Hepatocyte (in vitro differentiated cells): ENCODE data around the gene METTL21C. TPM values are rescaled to one million over a fixed set of nuclear protein-coding genes. Genes with fewer than 3 reads are reported as not detected.
A peak's percentile ranks its signal among the peaks of the same experiment; 100 is the strongest.

Experiments used
- DNase-seq: peaks from one replicate; pipeline ENCODE4 v3.0.0-alpha.2; 2016; ENCODE audit warnings: low spot score
- H2AFZ ChIP-seq: fragments of 200-600 bp; sonication (generic); 2 replicates; pipeline ENCODE4 v1.6.0; 2016; ENCODE audit warnings: antibody characterized with exemption, mild to moderate bottlenecking
- H3K27ac ChIP-seq: fragments of 200-600 bp; sonication (generic); 2 replicates; pipeline ENCODE4 v1.5.1; 2016; ENCODE audit warnings: mild to moderate bottlenecking
- H3K27me3 ChIP-seq: fragments of 200-600 bp; sonication (generic); 2 replicates; pipeline ENCODE4 v1.6.1; 2016
- H3K36me3 ChIP-seq: fragments of 200-600 bp; sonication (generic); replicated peaks from 2 replicates; pipeline ENCODE4 v1.5.1; 2016; ENCODE audit warnings: low read depth; ENCODE audit not compliant: insufficient read depth
- H3K4me1 ChIP-seq: fragments of 200-600 bp; sonication (generic); 2 replicates; pipeline ENCODE4 v1.5.1; 2016; ENCODE audit warnings: mild to moderate bottlenecking, moderate library complexity; ENCODE audit not compliant: insufficient read depth
- H3K4me2 ChIP-seq: fragments of 200-600 bp; sonication (generic); 2 replicates; pipeline ENCODE4 v1.6.0; 2016
- H3K4me3 ChIP-seq: fragments of 200-600 bp; sonication (generic); 2 replicates; pipeline ENCODE4 v1.5.1; 2016; ENCODE audit warnings: mild to moderate bottlenecking
- H3K79me2 ChIP-seq: fragments of 200-600 bp; sonication (generic); 2 replicates; pipeline ENCODE4 v1.6.0; 2017; ENCODE audit warnings: mild to moderate bottlenecking
- H3K9me2 ChIP-seq: fragments of 200-600 bp; sonication (generic); replicated peaks from 2 replicates; pipeline ENCODE4 v1.6.0; 2017; ENCODE audit warnings: mild to moderate bottlenecking; ENCODE audit not compliant: insufficient read depth
- H3K9me3 ChIP-seq: fragments of 200-600 bp; sonication (generic); 2 replicates; pipeline ENCODE4 v1.5.1; 2016; ENCODE audit warnings: low read depth, mild to moderate bottlenecking
- H4K20me1 ChIP-seq: fragments of 200-600 bp; sonication (generic); 2 replicates; pipeline ENCODE4 v1.6.0; 2016; ENCODE audit warnings: mild to moderate bottlenecking; ENCODE audit not compliant: insufficient read depth, poor library complexity, severe bottlenecking
- CTCF ChIP-seq: fragments of 200-600 bp; sonication (generic); IDR thresholded peaks from 2 replicates; pipeline ENCODE4 v1.5.1; 2016; ENCODE audit warnings: antibody characterized with exemption, mild to moderate bottlenecking; ENCODE audit not compliant: poor library complexity
- EZH2 ChIP-seq: fragments of 200-600 bp; sonication (generic); IDR thresholded peaks from 2 replicates; pipeline ENCODE4 v1.6.1; 2016; ENCODE audit warnings: antibody characterized with exemption, mild to moderate bottlenecking, borderline replicate concordance
- EZH2phosphoT487 ChIP-seq: fragments of 200-600 bp; sonication (generic); IDR thresholded peaks from one replicate; pipeline ENCODE4 v1.6.1; 2018; ENCODE audit warnings: antibody characterized with exemption, mild to moderate bottlenecking, low read depth, moderate library complexity; ENCODE audit not compliant: unreplicated experiment, severe bottlenecking
- WGBS: methylation state at CpG from one replicate; pipeline ENCODE4 v1.1.6; 2016; ENCODE audit warnings: low lambda C conversion rate; ENCODE audit errors: missing lambda C conversion rate; 5-methylcytosine and 5-hydroxymethylcytosine counted together
- polyA plus RNA-seq: library from polyadenylated mRNA; unstranded; fragments of >200 nt; fragmentation: Nextera tagmentation; extraction: Ambion mirVana; gene quantifications from 2 replicates; pipeline ENCODE4 v1.2.1, GENCODE V29; 2016
- total RNA-seq: library from RNA; depleted of rRNA; stranded (reverse); fragments of >200 nt; gene quantifications from 2 replicates; pipeline ENCODE4 v1.2.3, GENCODE V29; 2014

METTL21C gene
- total and polyA plus RNA-seq, 2 experiments from 2014 or later, result not detected

GRCh38 chr13:102729560-102730270 lies 34.9 kb upstream of the METTL21C start:
- H3K27ac ChIP-seq, result no peak overlapping the region
- no peak for DNase-seq
- 78% methylated on average over 8 of the region's 8 CpGs for WGBS
- no peaks in the 10 kb centered on the region for H3K9me2 ChIP-seq
- H3K4me1 ChIP-seq, result no peaks in the 10 kb centered on the region
- no peaks in the 10 kb centered on the region for H3K36me3 ChIP-seq
- H3K9me3 ChIP-seq, result no peaks in the 10 kb centered on the region
- no peaks in the 10 kb centered on the region for H4K20me1 ChIP-seq
- no peak overlapping the region for H3K4me2 ChIP-seq
- H3K27me3 ChIP-seq, result no peaks in the 10 kb centered on the region
- no peak overlapping the region for H2AFZ ChIP-seq
- H3K4me3 ChIP-seq, result no peak overlapping the region
- no peak for TF ChIP-seq CTCF
- TF ChIP-seq EZH2, result no peak
- no peak for TF ChIP-seq EZH2phosphoT487
- no peaks in the 10 kb centered on the region for H3K79me2 ChIP-seq

GRCh38 chr13:102726430-102726829 lies 31.6 kb upstream of the METTL21C start:
- no peaks in the 10 kb centered on the region for H3K4me1 ChIP-seq
- H2AFZ ChIP-seq, result no peak overlapping the region
- TF ChIP-seq CTCF (no peak), EZH2phosphoT487 (no peak), EZH2 (no peak)
- no peak overlapping the region for H3K27ac ChIP-seq
- no peak overlapping the region for H3K4me2 ChIP-seq
- no peaks in the 10 kb centered on the region for H4K20me1 ChIP-seq
- no peak overlapping the region for H3K4me3 ChIP-seq
- no peaks in the 10 kb centered on the region for H3K27me3 ChIP-seq
- H3K9me3 ChIP-seq, result no peaks in the 10 kb centered on the region
- no peaks in the 10 kb centered on the region for H3K9me2 ChIP-seq
- no peaks in the 10 kb centered on the region for H3K79me2 ChIP-seq
- no peak for DNase-seq
- H3K36me3 ChIP-seq, result no peaks in the 10 kb centered on the region
- 89% methylated on average over 2 of the region's 2 CpGs for WGBS

- no peaks in the 10 kb centered on the region for H4K20me1 ChIP-seq
- TF ChIP-seq EZH2 (no peak), CTCF (peak; percentile 46), EZH2phosphoT487 (no peak)
- H3K27me3 ChIP-seq, result no peaks in the 10 kb centered on the region
- H3K79me2 ChIP-seq, result no peaks in the 10 kb centered on the region
- WGBS, result 79% methylated on average over 6 of the region's 6 CpGs
- no peak overlapping the region for H2AFZ ChIP-seq
- no peaks in the 10 kb centered on the region for H3K4me1 ChIP-seq
- peak; percentile 22 for DNase-seq
- no peaks in the 10 kb centered on the region for H3K9me2 ChIP-seq
- no peak overlapping the region for H3K27ac ChIP-seq
- no peak overlapping the region for H3K4me3 ChIP-seq
- H3K36me3 ChIP-seq, result no peaks in the 10 kb centered on the region
- no peaks in the 10 kb centered on the region for H3K9me3 ChIP-seq
- H3K4me2 ChIP-seq, result no peak overlapping the region
These were observed 30.1 kb upstream of the METTL21C start for GRCh38 chr13:102724923-102725322.
